ENCODE results near the gene ADAT2.

- no peak for TF ChIP-seq CTCF (IDR thresholded peaks at IDR 0.05)
- no peak for TF ChIP-seq MXI1 (IDR thresholded peaks at IDR 0.05; ENCODE audit: low read depth, low read length)
- no peak for TF ChIP-seq USF1 (IDR thresholded peaks at IDR 0.05; ENCODE audit: borderline replicate concordance, low read depth)
- TF ChIP-seq ZBTB33 (IDR thresholded peaks at IDR 0.05; ENCODE audit: borderline replicate concordance, low read depth): no peak
- TF ChIP-seq TAF1 (IDR thresholded peaks at IDR 0.05; ENCODE audit: borderline replicate concordance, low read depth, low read length): no peak
- TF ChIP-seq NFIC (IDR thresholded peaks at IDR 0.05; ENCODE audit: borderline replicate concordance): no peak
Observed at GRCh38 chr6:143465546-143465945, 15.1 kb upstream of the ADAT2 start.
